Measurements from ENCODE around the gene ABHD12.

ABHD12 gene

DNA sequence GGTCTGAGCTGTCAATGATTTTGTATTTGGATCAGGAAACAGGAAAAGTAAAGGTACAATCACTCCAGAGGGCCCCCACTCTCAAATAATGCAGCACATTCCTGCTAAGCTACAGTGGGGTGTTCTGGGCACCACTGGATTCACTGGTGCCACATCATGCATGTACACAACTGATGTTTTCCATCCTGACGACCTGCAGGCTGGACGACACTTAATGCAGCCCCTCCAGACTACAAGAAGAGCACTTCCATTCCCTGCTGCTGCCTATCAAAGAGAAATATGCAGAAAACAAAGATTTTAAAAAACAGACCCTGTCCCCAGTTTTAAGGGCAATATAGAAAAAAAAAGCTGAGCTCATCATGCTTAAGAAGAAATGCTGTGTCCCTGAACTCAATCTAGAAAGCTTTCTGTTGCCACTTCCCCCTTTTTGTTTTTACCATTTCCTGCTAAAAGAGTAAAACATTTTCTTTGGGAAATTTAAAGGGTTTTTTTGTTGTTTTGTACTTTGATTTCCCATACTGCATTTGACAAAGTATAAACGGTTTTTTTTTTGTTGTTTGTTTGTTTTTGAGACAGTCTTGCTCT lies 35.5 kb downstream of the ABHD12 start:
- TF ChIP-seq, protein P1, sequence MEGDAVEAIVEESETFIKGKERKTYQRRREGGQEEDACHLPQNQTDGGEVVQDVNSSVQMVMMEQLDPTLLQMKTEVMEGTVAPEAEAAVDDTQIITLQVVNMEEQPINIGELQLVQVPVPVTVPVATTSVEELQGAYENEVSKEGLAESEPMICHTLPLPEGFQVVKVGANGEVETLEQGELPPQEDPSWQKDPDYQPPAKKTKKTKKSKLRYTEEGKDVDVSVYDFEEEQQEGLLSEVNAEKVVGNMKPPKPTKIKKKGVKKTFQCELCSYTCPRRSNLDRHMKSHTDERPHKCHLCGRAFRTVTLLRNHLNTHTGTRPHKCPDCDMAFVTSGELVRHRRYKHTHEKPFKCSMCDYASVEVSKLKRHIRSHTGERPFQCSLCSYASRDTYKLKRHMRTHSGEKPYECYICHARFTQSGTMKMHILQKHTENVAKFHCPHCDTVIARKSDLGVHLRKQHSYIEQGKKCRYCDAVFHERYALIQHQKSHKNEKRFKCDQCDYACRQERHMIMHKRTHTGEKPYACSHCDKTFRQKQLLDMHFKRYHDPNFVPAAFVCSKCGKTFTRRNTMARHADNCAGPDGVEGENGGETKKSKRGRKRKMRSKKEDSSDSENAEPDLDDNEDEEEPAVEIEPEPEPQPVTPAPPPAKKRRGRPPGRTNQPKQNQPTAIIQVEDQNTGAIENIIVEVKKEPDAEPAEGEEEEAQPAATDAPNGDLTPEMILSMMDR (IDR thresholded peaks at IDR 0.05; ENCODE audit: control insufficient read depth, extremely low read depth, insufficient read depth): no peak
- no peak overlapping the region for H3K4me3 ChIP-seq (ENCODE audit: low read depth, low read length)
- no peak for DNase-seq (ENCODE audit: low read depth)

DNA sequence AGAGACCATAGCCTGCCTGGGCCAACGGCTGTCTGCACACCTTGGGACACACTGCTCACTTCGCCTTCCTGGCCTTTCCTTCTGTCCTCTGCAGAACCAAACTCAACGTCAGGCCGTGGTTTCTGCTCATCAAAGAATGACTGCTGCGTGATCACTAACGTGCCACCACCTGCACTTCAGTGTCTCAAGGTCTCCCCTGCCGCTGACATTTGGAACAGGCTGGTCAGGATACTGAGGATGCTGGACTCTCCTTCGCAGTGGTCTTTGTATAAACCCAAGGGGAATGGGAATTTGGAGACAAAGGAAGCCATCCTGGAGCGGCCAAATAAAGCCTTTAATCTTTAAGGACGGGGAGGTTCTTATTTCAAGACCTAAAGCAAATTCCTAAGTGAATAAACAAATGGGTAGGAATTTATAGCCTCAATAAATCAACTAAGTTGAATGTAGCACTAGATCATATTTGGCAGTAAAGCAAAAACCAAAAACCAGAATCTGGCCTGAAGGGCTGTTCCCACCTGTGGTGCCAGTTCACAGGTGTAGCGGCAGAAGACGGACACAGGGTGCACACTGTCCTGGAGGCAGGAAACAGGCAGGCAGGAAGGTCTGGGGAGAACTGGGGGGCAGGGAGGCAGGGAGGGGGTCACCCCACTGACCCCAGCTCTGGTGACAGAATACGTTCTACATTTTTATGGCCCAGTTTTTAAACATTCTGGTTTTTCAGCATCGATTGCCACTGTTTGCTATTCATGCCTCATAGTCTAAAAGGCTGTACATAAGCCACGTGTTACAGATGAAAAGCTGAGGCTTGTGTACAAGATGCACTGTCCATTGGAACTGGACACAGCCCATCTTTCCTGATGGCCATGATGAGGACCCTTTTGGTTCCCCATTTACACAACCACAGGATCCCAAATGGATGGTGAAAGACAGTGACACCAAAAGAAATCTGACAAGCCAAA lies 36.6 kb downstream of the ABHD12 start:
- DNase-seq (ENCODE audit: low read depth): peak; percentile 82
- TF ChIP-seq, protein P1 (IDR thresholded peaks at IDR 0.05; ENCODE audit: control insufficient read depth, extremely low read depth, insufficient read depth): no peak
- H3K4me3 ChIP-seq (ENCODE audit: low read depth, low read length): 0 out of 2 replicates have a peak overlapping the region, but pooled peaks have one; percentile 6

DNA sequence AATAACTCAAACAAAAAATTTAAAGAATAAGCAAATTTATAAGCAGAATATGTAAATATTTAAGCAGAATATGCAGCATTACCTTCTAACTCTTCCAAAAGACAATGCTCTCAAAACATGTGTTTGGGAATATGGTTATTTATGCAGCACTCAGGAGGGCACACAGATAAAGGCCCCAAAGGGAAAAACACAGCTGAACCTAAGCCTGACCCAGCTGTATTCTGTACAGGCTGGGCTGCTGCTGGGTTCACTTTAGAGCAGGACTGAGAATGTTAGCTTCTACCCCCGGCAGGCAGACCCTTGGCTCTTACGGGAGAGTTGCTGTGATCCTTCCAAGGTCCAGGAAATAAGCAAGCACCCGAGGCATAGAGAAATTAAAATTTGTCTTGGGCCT lies 37.3 kb downstream of the ABHD12 start:
- DNase-seq (ENCODE audit: low read depth): no peak
- TF ChIP-seq, protein P1 (IDR thresholded peaks at IDR 0.05; ENCODE audit: control insufficient read depth, extremely low read depth, insufficient read depth): no peak
- H3K4me3 ChIP-seq (ENCODE audit: low read depth, low read length): 0 out of 2 replicates have a peak overlapping the region, but pooled peaks have one; percentile 6

DNA sequence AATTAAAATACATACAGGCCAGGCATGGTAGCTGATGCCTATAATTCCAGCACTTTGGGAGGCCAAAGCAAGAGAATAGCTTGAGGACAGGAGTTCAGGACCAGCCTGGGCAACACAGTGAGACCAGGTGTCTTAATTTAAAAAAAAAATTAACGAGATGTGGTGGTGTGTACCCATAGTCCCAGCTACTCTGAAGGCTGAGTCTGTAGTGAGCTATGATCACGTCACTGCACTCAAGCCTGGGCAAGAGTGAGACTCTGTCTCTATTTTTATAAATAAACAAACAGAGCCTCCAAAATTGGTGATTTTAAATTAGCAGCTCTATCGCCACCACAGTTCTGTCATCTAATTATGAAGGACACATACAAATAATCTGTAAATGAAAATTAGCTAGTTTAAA lies 37.9 kb downstream of the ABHD12 start:
- no peak overlapping the region for H3K4me3 ChIP-seq (ENCODE audit: low read depth, low read length)
- TF ChIP-seq, protein P1 (IDR thresholded peaks at IDR 0.05; ENCODE audit: control insufficient read depth, extremely low read depth, insufficient read depth): no peak
- no peak for DNase-seq (ENCODE audit: low read depth)

DNA sequence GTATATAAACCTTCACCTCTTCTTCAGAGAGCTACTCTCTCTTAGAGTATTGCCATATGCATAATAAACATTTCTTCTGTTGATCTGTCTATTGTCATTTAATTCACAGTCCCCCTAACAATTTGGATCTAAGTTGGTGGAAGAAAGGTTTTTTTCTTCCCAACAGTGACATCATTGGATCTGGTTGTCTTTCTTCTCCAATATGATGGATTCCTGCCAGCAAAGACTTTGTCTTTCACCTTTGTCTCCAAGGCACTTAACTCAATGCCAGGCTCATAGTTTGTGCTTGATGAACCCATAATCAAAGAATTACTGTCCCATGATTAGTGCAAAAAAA lies 39.6 kb downstream of the ABHD12 start:
- no peak overlapping the region for H3K4me3 ChIP-seq (ENCODE audit: low read depth, low read length)
- TF ChIP-seq, protein P1 (IDR thresholded peaks at IDR 0.05; ENCODE audit: control insufficient read depth, extremely low read depth, insufficient read depth): no peak
- no peak for DNase-seq (ENCODE audit: low read depth)

DNA sequence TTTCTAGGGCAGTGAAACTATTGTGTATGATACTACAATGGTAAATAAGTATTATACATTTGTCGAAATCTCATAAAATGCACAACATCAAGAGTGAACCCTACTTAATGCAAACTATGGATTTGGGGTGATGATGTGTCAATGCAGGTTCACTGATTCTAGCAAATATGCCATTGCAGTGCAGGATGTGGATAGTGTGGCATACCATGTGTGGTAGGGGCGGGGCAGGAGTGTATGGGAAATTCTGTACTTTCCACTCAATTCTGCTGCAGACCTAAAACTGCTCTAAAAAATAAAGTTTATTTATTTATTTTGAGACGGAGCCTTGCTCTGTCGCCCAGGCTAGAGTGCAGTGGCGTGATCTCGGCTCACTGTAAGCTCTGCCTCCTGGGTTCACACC lies 44.3 kb downstream of the ABHD12 start:
- no peak overlapping the region for H3K4me3 ChIP-seq (ENCODE audit: low read depth, low read length)
- no peak for DNase-seq (ENCODE audit: low read depth)
- TF ChIP-seq, protein P1 (IDR thresholded peaks at IDR 0.05; ENCODE audit: control insufficient read depth, extremely low read depth, insufficient read depth): no peak

Measured in LNCaP clone FGC (cell line).